Chondrocyte (in vitro differentiated cells): ENCODE results near the gene STT3B. TPM values are rescaled to one million over a fixed set of nuclear protein-coding genes. Genes with fewer than 3 reads are reported as not detected.

Experiments
- DNase-seq: peaks from one replicate; pipeline ENCODE4 v3.0.0; 2021; ENCODE audit warnings: mixed read lengths, low spot score
- H3K27ac Mint-ChIP-seq: one replicate; pipeline ENCODE4 v1.8.0; 2021; ENCODE audit warnings: mild to moderate bottlenecking, moderate library complexity, mixed read lengths; ENCODE audit not compliant: unreplicated experiment
- H3K27me3 Mint-ChIP-seq: 2 replicates; pipeline ENCODE4 v1.8.0; 2021; ENCODE audit warnings: low read depth, mixed read lengths
- H3K36me3 Mint-ChIP-seq: 2 replicates; pipeline ENCODE4 v1.8.0; 2021; ENCODE audit warnings: low read depth, mixed read lengths
- H3K4me1 Mint-ChIP-seq: 2 replicates; pipeline ENCODE4 v1.8.0; 2021; ENCODE audit warnings: low read depth, mild to moderate bottlenecking, mixed read lengths
- H3K4me3 Mint-ChIP-seq: one replicate; pipeline ENCODE4 v1.8.0; 2021; ENCODE audit warnings: mild to moderate bottlenecking, moderate library complexity, mixed read lengths; ENCODE audit not compliant: unreplicated experiment
- H3K9me3 Mint-ChIP-seq: 2 replicates; pipeline ENCODE4 v1.8.0; 2021; ENCODE audit warnings: low read depth, mixed read lengths
- total RNA-seq: library from RNA; stranded (reverse); gene quantifications from 3 replicates; pipeline ENCODE4 v1.2.1, GENCODE V29; 2021
- TF ChIP-seq, protein P1 (sequence below): fragments of 200-600 bp; sonication (generic); IDR thresholded peaks from 2 replicates; pipeline ENCODE4 v1.5.0; 2021; ENCODE audit warnings: antibody characterized with exemption, mild to moderate bottlenecking, moderate library complexity

STT3B gene
- total RNA-seq, 1 donor from 2014 or later: 118 TPM

DNA sequence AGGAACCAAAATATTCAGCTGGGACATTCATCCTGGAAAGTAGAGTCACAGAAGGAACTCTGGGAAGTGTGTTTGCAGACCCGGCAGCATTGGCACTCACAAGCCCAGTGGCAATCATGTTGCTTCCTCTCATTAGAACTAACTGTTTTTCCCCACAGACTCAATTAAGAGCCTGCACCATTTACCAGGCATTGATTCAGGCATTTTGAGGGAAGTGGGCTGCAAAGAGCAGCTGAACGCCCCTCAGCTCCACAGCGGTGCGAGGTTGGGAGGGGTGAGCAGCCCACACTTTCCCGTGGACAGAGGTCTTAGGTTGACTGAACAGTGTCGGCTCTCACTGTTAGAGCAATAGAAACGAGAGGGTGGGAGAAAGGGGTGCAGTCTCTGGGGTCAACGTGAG is 143.8 kb downstream of the STT3B start:
- TF ChIP-seq, protein P1, sequence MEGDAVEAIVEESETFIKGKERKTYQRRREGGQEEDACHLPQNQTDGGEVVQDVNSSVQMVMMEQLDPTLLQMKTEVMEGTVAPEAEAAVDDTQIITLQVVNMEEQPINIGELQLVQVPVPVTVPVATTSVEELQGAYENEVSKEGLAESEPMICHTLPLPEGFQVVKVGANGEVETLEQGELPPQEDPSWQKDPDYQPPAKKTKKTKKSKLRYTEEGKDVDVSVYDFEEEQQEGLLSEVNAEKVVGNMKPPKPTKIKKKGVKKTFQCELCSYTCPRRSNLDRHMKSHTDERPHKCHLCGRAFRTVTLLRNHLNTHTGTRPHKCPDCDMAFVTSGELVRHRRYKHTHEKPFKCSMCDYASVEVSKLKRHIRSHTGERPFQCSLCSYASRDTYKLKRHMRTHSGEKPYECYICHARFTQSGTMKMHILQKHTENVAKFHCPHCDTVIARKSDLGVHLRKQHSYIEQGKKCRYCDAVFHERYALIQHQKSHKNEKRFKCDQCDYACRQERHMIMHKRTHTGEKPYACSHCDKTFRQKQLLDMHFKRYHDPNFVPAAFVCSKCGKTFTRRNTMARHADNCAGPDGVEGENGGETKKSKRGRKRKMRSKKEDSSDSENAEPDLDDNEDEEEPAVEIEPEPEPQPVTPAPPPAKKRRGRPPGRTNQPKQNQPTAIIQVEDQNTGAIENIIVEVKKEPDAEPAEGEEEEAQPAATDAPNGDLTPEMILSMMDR: no peak
- H3K4me3 Mint-ChIP-seq: no peak overlapping the region
- no peak for DNase-seq
- peaks cover 11% of the 10 kb centered on the region for H3K36me3 Mint-ChIP-seq
- H3K9me3 Mint-ChIP-seq: no peaks in the 10 kb centered on the region
- H3K4me1 Mint-ChIP-seq: peaks cover 29% of the 10 kb centered on the region
- no peaks in the 10 kb centered on the region for H3K27me3 Mint-ChIP-seq
- no peak overlapping the region for H3K27ac Mint-ChIP-seq

DNA sequence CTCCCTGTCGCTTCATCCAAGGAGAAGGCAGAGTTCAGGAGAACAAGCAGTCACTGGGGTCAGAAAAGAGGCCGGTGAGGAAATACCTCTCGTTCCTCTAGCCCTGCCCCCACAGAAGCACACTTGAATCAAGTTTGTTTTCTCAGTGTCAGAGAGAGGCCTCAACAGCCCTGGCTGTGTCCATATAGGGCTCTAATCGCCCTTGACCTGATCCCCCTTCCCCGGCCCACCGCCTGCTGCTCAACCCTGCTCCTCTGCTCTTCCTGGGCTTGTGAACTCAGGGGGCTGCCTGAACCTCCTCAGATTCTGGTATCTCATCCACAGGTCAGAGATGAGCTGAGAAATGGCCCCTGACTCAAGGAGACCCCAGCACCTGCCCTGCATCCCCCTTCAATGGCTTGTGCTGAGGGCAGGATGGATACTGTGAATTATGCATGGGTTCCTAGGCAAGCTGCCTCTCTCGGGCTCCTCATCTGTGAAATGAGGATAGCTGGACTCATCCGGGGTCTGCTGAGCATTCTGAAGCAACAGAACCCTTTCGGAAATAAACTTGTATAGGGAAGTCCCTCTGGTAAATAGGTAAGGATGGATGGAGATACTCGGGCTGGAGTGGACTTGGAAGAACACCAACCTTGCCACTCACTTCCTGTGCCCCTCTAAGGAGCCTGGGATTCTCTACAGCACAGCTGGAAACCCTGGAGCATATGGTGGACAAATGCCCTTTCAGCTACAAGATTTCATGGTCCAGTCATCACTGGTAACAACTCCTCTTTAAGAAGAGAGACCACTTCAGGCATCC is 147.5 kb downstream of the STT3B start:
- TF ChIP-seq, protein P1: no peak
- DNase-seq: no peak
- Mint-ChIP-seq H3K4me1 (peaks cover 29% of the 10 kb centered on the region), H3K36me3 (peaks cover 22% of the 10 kb centered on the region), H3K9me3 (no peaks in the 10 kb centered on the region), H3K4me3 (peak overlapping the region; percentile 20), H3K27me3 (no peaks in the 10 kb centered on the region), H3K27ac (peak overlapping the region; percentile 73)
